ENCODE measurements around the gene LIN28B. TPM values are rescaled to one million over a fixed set of nuclear protein-coding genes. Genes with fewer than 3 reads are reported as not detected.
"Not testable (repeated sequence)": the region's sequence is repeated elsewhere in the genome, so short reads cannot be mapped to it uniquely, and the experiment has no call there.

Gene LIN28B
- total RNA-seq, 2 donors from 2014 or later: not detected

- DNase-seq (ENCODE audit: low spot score): no peak
- no peak overlapping the region for H3K4me3 ChIP-seq
- H3K27me3 ChIP-seq: no peaks in the 10 kb centered on the region
- no peaks in the 10 kb centered on the region for H3K36me3 ChIP-seq
- H3K27ac ChIP-seq: no peak overlapping the region
- H3K9me3 ChIP-seq: no peaks in the 10 kb centered on the region
- TF ChIP-seq CTCF (IDR thresholded peaks at IDR 0.05): no peak
- no peaks in the 10 kb centered on the region for H3K4me1 ChIP-seq
Observed at GRCh38 chr6:104983776-104984175, 26.9 kb downstream of the LIN28B start.

- DNase-seq (ENCODE audit: low spot score): no peak
- H3K27ac ChIP-seq: no peak overlapping the region
- no peaks in the 10 kb centered on the region for H3K36me3 ChIP-seq
- no peak for TF ChIP-seq CTCF (IDR thresholded peaks at IDR 0.05)
- H3K4me1 ChIP-seq: no peaks in the 10 kb centered on the region
- no peaks in the 10 kb centered on the region for H3K27me3 ChIP-seq
- no peaks in the 10 kb centered on the region for H3K9me3 ChIP-seq
- no peak overlapping the region for H3K4me3 ChIP-seq
Observed at GRCh38 chr6:104984831-104985230, 27.9 kb downstream of the LIN28B start.

- not testable (repeated sequence) for H3K4me1 ChIP-seq; H3K9me3 ChIP-seq; DNase-seq (ENCODE audit: low spot score); H3K36me3 ChIP-seq; H3K27me3 ChIP-seq; H3K27ac ChIP-seq; H3K4me3 ChIP-seq
Observed at GRCh38 chr6:104985875-104986274, 29.0 kb downstream of the LIN28B start.

GRCh38 chr6:104986625-104987024 is 29.7 kb downstream of the LIN28B start:
- no peak for DNase-seq (ENCODE audit: low spot score)
- Histone ChIP-seq H3K9me3 (no peaks in the 10 kb centered on the region), H3K27ac (no peak overlapping the region), H3K36me3 (no peaks in the 10 kb centered on the region), H3K27me3 (no peaks in the 10 kb centered on the region), H3K4me3 (no peak overlapping the region), H3K4me1 (no peaks in the 10 kb centered on the region)
- TF ChIP-seq CTCF (IDR thresholded peaks at IDR 0.05): no peak

GRCh38 chr6:104987218-104987617 is 30.3 kb downstream of the LIN28B start:
- Histone ChIP-seq H3K36me3 (no peaks in the 10 kb centered on the region), H3K27me3 (no peaks in the 10 kb centered on the region), H3K27ac (no peak overlapping the region), H3K9me3 (no peaks in the 10 kb centered on the region), H3K4me3 (no peak overlapping the region), H3K4me1 (no peaks in the 10 kb centered on the region)
- no peak for DNase-seq (ENCODE audit: low spot score)
- no peak for TF ChIP-seq CTCF (IDR thresholded peaks at IDR 0.05)

GRCh38 chr6:104990085-104990484 is 33.2 kb downstream of the LIN28B start:
- no peaks in the 10 kb centered on the region for H3K9me3 ChIP-seq
- H3K27ac ChIP-seq: no peak overlapping the region
- no peak for DNase-seq (ENCODE audit: low spot score)
- no peak overlapping the region for H3K4me3 ChIP-seq
- no peak for TF ChIP-seq CTCF (IDR thresholded peaks at IDR 0.05)
- no peaks in the 10 kb centered on the region for H3K27me3 ChIP-seq
- H3K4me1 ChIP-seq: no peaks in the 10 kb centered on the region
- H3K36me3 ChIP-seq: no peaks in the 10 kb centered on the region

GRCh38 chr6:104991062-104991461 is 34.2 kb downstream of the LIN28B start:
- H3K27ac ChIP-seq; DNase-seq (ENCODE audit: low spot score): not testable (repeated sequence)

GRCh38 chr6:104993576-104993975 is 36.7 kb downstream of the LIN28B start:
- H3K4me1 ChIP-seq: not testable (repeated sequence)

More at GRCh38 chr6:104991062-104991461, 34.2 kb downstream of the LIN28B start:
- not testable (repeated sequence) for H3K4me1 ChIP-seq, H3K27me3 ChIP-seq, H3K4me3 ChIP-seq, H3K36me3 ChIP-seq, H3K9me3 ChIP-seq

More at GRCh38 chr6:104993576-104993975, 36.7 kb downstream of the LIN28B start:
- H3K36me3 ChIP-seq; DNase-seq (ENCODE audit: low spot score); H3K4me3 ChIP-seq; H3K9me3 ChIP-seq; H3K27me3 ChIP-seq; H3K27ac ChIP-seq: not testable (repeated sequence)
